ENCODE results near the gene ASCL2.

ASCL2 gene, protein sequence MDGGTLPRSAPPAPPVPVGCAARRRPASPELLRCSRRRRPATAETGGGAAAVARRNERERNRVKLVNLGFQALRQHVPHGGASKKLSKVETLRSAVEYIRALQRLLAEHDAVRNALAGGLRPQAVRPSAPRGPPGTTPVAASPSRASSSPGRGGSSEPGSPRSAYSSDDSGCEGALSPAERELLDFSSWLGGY

GRCh38 chr11:2270322-2271076 lies at the start of gene ASCL2:
Gene ASCL2, minus strand, starts transcription at chr11:2270588. Its CDS starts 256 bp downstream, at chr11:2270332.
- peak; percentile 53 for DNase-seq

DNA sequence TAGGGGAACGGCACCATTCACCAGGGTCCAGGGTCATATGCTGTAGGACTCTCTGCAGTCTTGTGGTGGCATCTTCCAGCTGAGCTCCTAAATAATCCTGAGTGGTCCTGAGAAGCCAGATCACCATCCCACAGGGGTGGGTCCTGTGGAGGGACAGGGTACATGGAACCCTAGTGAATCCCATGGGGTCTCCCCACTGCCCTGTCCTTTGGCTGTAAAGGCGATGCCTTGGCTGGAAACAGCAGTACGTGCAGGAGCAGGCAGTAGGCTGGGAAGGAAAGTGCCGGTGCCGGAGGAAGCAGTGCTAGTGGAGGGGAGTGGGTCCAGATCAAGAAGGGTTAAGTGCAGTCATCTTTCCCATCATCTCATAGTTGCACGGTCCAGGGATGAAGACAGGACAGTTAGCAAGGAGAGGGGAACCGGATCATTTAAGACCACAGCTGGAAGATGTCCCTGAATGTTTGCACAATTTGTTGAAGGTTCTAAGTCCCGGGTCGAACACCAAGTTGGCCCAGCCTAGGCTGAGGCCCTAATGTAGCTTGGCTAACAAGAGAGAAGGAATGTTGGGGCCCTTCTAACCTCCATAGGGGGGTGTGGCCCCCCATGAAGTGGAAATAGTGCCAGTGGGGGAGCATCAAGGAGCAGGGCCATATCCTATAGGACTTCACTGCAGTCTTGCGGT lies 49.5 kb upstream of the ASCL2 start:
- DNase-seq: no peak

DNA sequence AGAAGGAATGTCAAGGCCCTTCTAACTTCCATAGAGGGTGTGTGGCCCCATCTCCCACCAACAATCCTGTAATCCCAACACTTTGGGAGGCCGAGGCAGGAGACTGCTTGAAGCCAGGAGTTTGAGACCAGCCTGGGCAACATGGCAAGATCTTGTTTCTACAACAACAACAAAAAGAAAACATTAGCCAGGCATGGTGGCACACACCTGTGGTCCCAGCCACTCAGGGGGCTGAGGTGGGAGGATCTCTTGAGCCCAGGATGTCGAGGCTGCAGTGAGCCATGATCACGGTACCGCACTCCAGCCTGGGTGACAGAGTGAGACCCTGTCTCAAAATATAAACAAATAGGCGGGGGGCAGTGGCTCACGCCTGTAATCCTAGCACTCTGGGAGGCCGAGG lies 48.3 kb upstream of the ASCL2 start:
- no peak for DNase-seq

DNA sequence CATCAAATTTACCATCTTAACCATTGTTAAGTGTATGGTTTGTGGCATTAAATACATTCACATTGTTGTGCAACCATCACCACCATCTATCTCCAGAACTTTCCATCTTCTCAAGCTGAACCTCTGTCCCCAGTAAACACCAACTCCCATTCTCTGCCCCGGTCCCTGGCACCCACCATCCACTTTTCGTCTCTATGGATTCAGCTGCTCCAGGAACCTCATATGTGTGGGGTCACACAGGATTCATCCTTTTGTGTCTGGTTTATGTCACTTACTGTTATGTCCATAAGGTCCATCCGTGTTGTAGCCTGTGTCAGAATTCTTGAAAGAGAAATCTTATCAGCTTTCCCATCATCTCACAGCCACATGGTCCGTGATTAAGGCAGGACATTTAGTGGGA lies 47.7 kb upstream of the ASCL2 start:
- DNase-seq: no peak

GRCh38 chr11:2317354-2318050 lies 47.1 kb upstream of the ASCL2 start:
- no peak for DNase-seq

DNA sequence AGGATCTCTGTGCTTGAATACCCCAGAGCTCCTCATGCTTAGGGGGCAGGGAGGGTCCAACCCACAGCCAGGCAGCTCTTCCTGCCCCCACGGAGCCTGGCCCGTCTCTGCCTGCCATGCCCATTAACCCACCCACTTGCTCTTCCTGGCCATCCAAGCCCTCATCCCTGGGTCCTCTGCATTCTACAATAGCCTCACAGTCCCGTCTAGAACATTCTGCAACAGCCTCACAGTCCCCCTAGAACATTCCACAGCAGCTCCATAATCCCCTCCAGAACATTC lies 46.5 kb upstream of the ASCL2 start:
- no peak for DNase-seq

- DNase-seq: no peak
These were observed 46.0 kb upstream of the ASCL2 start for GRCh38 chr11:2316169-2316962.

DNA sequence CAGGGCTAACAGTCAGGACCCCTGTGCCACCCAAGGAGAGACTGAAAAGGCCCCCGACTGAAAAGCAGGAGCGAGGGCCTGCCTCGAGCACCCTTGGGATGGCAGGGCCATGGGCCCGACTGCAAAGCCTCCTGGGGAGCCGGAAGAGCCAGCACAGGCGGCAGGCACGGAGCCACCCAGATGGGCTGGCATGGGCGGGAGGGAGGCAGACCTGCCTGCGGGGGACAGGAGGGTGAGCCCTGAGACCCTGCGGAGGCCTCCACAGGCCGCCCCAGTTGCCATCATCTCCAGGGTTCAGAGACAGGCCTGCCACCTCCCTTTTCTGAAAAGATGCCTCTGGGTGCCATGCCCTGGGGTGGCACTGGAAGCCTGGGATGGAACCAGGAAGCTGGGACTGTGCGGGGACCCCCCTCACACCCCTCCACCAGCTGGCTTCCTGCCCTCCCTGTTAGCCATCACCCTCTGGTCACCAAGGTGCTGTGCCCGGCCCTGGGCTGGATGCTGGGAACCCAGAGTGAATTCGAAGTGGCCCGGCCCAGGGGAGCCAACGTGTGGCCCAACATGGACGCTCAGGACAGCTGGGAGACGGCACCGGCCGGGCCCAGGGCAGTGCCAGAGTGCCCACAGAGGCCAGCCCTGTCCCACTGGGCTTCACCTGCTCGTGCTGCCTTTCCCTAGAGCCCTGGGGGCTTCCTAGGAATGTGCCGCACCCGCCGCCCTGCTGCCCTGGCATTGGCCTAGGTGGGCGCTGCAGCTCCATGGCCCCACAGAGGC lies 45.2 kb upstream of the ASCL2 start:
- DNase-seq: no peak

DNA sequence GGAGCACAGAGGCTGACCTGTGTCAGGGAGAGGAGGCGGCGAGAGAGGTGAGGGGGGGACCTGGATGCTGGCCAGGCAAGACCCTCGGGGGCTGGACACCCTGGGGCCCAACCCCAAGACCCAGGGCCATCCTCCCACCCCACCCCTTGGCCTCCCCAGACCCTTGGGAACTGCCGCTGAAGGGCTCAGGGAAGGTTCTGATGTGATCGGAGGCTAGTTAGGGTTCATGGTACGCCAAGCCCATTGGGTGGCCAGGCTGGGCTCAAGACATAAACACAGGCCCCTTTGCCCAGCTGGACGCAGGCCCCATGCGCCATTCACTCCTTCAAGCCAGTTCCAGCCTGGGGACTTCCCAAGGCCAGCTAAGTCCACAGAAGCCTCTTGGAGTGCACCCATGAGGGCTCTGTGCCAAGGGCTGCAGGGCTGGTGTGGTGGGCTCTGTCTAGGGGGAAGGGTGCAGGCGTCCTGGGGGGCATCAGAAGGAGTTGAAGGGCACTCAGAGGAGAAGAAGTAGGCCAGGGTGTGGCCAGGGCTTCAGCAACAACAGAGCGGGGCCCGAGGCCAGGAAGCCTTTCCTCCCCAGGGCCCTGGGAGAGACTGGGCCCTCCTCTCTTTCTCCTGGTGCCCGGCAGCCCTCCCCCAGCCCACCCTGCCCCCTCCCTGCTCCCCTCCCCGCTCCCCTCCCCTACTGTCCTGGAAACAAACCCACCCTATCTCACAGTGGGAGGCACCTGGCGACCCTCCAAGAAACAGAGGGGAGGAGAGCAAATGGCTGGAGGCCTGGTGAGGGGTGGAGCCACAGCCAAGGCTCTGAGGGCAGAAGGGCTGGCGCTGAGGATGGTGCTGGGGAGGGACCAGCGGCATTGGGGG lies 44.4 kb upstream of the ASCL2 start:
- peak; percentile 72 for DNase-seq

DNA sequence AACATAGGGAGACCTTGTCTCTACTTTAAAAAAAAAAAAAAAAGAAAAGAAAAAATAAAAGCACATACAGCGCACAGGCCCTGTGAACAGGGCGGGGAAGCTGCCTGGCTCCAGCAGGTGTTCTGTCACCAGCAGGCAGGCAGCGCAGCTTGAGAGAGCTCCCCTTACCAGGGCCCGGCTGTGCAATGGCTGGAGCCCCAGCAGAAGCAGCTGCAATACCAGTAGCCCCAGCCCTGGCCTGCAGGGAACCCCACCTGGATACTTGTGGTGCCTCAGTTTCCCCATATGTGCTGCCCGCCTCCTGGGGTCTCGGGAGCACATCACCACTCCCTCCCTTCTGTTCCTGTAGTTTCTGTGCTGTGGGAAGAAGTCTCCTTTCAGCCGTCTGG lies 43.7 kb upstream of the ASCL2 start:
- DNase-seq: no peak

DNA sequence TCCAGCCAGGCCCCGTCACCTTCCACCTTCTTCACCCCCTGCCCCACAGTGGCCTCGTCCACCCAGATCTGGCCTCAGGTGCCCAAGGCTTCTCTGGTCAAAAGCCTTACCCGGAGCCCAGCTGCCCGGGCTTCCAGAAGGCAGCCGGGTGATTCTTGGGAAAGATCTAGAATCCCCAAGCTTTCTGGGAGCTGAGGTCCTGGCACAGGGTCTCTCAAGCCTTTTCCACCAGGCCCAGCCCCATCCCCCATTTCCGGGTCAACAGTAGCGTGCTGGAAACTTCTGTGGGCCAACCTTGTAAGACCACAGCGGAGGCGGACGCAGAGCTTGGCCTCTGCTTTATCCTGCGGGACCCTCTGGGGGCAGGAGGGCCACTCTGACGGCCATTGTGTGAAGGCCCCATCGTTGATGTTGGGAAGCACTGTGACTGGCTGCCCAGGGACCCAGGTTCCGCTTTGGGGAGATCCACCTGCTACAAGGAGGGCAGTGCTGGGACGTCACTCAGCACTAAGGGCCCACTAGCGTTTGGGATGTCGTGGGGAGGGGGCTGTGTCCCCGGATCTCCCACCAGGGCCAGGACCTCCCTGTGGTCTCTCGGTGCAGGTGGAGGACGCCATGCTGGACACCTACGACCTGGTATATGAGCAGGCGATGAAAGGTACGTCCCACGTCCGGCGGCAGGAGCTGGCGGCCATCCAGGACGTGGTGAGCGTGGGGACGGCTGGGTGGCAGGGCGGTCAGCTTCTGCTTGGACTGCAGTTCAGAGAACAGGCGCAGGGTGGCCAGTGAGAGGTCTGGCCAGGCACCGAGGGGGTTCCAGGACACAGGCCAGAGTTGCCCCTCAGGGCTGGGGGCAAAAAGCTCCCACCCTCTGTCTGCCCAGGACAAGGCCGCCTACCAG lies 42.9 kb upstream of the ASCL2 start:
- no peak for DNase-seq

DNA sequence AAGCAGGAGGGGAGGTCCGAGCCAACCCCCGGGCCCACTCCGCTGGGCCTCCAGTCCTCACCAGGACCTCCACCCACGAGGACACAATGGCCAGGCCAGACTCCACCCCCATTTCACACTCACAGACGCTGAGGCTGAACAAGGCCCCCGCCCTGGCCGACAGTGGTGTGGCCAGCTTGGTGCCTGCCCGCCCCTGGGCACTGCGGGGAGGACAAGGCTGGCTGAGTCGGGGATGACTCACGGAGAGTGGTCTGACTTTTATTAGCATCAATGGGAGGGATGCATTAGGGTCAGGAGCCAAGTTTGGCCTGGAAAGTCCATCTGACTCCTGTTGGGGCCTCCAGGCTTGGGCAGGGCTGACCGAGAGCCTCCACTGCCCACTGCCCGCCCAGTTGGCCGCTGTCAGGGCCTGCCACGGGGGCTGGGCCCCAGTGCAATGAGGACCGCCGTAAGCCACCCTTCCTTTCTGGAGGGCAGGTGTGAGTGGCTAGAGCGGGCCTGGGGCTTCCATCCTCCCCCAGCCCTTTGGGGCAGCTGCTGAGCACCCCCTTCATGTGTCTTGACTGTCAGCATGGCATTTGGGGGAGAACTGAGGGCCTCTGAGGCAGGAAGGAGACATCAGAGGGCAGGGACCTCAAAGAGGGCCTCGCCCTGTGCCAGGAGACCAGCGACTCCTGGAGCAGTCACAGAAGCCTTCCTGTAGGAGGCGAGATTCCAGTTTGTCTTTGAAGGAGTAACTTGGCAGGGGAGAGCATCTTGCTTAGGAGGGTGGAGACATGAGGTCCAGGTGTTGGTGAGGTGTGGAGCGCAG lies 42.0 kb upstream of the ASCL2 start:
- DNase-seq: no peak

DNA sequence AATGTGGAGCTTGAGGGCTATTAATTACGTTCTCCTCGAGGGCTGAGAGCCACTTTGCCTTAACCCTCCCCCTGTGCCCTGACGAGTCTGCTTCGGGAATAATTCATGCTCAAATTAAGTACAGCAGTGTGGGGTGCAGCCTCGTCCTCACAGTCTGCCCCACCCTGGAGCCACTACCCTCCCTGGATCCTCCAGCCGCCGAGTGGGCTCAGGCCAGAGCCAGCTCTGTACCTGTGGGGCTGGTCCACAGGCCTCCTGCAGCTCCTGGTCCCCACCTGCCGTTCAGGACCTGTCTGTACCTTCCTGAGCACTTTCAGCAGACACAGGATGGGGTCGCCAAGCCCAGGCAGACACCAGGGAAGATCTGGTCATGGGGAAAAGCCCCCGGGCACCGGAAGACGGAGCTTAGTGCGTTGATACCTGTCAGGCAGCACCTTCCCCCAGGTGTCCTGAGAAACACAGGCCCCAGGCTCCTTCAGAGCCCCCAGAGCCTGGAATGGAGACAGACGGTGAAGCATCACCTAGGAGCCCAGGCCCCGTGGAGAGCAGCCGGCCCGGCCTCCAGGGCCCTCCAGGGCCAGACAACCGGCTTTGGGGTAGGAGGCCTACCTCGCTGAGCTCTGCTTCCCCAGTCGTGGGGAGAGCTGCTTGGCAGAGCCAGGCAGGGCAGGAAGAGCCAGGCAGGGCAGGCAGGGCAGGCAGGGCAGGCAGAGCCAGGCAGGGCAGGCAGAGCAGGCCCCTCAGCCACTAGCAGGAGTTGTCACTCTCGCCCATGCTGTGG lies 41.2 kb upstream of the ASCL2 start:
- DNase-seq: no peak

- no peak for DNase-seq
These were observed 40.5 kb upstream of the ASCL2 start for GRCh38 chr11:2310786-2311352.

- no peak for DNase-seq
These were observed 39.8 kb upstream of the ASCL2 start for GRCh38 chr11:2310073-2310785.

- no peak for DNase-seq
These were observed 39.1 kb upstream of the ASCL2 start for GRCh38 chr11:2309251-2310072.
